Brain microvascular endothelial cell (primary cell): ENCODE measurements around the gene SSTR3.

ENCODE experiments used
- DNase-seq: peaks from one replicate; pipeline ENCODE4 v3.0.0-alpha.2; 2020
- H3K27ac ChIP-seq: fragments of 250-450 bp; sonication (Bioruptor Pico); 2 replicates; pipeline ENCODE4 v1.5.1; 2020; ENCODE audit warnings: mild to moderate bottlenecking, moderate library complexity
- H3K27me3 ChIP-seq: fragments of 250-450 bp; sonication (Bioruptor Pico); replicated peaks from 2 replicates; pipeline ENCODE4 v1.5.1; 2020; ENCODE audit warnings: mild to moderate bottlenecking
- H3K36me3 ChIP-seq: fragments of 250-450 bp; sonication (Bioruptor Pico); replicated peaks from 2 replicates; pipeline ENCODE4 v1.5.1; 2020; ENCODE audit warnings: mild to moderate bottlenecking
- H3K4me3 ChIP-seq: 2 replicates; pipeline ENCODE4 v1.5.1; 2011; ENCODE audit warnings: low read depth, mild to moderate bottlenecking, control low read depth, low read length, moderate library complexity
- CTCF ChIP-seq: IDR thresholded peaks from 2 replicates; pipeline ENCODE4 v1.5.1; 2011; ENCODE audit warnings: low read depth, mild to moderate bottlenecking, moderate library complexity, low read length, control low read depth, inconsistent platforms; ENCODE audit errors: missing control alignments
- in situ Hi-C: cut with HindIII; loops from 2 replicates; pipeline ENCODE4 v1.10.0; 2017; ENCODE audit warnings: low sequenced_read_pairs, low pct_ligation_motif_present

The SSTR3 gene

GRCh38 chr22:37240240-37240940 is 28.1 kb upstream of the SSTR3 start:
- TF ChIP-seq CTCF = no peak
- DNase-seq = no peak
- H3K27ac ChIP-seq = no peak overlapping the region
- no peak overlapping the region for H3K4me3 ChIP-seq
- H3K27me3 ChIP-seq = no peaks in the 10 kb centered on the region
- in situ Hi-C loops = no loop called here
- peaks cover 4% of the 10 kb centered on the region for H3K36me3 ChIP-seq

- Histone ChIP-seq H3K27me3 (no peaks in the 10 kb centered on the region), H3K4me3 (no peak overlapping the region), H3K27ac (no peak overlapping the region)
These were observed 27.3 kb upstream of the SSTR3 start for GRCh38 chr22:37239336-37240239.

GRCh38 chr22:37237371-37238268 is 25.3 kb upstream of the SSTR3 start:
- Histone ChIP-seq H3K27me3 (no peaks in the 10 kb centered on the region), H3K27ac (no peak overlapping the region), H3K4me3 (no peak overlapping the region), H3K36me3 (peaks cover 4% of the 10 kb centered on the region)
- in situ Hi-C loops = no loop called here
- TF ChIP-seq CTCF = no peak
- DNase-seq = no peak

More at GRCh38 chr22:37239336-37240239, 27.3 kb upstream of the SSTR3 start:
- in situ Hi-C loops = no loop called here
- no peak for DNase-seq
- TF ChIP-seq CTCF = no peak
- peaks cover 4% of the 10 kb centered on the region for H3K36me3 ChIP-seq

GRCh38 chr22:37235897-37236607 is 23.8 kb upstream of the SSTR3 start:
- Histone ChIP-seq H3K36me3 (peaks cover 7% of the 10 kb centered on the region), H3K27me3 (no peaks in the 10 kb centered on the region), H3K27ac (no peak overlapping the region), H3K4me3 (no peak overlapping the region)
- no peak for TF ChIP-seq CTCF
- in situ Hi-C loops = no loop called here
- no peak for DNase-seq
